D721Med (cell line): ENCODE measurements around the gene IFI16.

Experiments
- DNase-seq: peaks from one replicate; pipeline ENCODE4 v3.0.0; 2011; ENCODE audit warnings: low spot score; ENCODE audit not compliant: insufficient read length
- FAIRE-seq: peaks from 2 replicates; lab custom pipeline; 2011; peaks lifted over from hg19 to GRCh38; lab: Jason Lieb, UNC
- CTCF ChIP-seq: IDR thresholded peaks from 2 replicates; pipeline ENCODE4 v1.5.1; 2012; ENCODE audit warnings: mild to moderate bottlenecking, control low read depth; ENCODE audit not compliant: insufficient read depth; ENCODE audit errors: missing control alignments

IFI16 gene

GRCh38 chr1:159076438-159077119 is 66.9 kb downstream of the IFI16 start, which contains the start of gene AIM2:
AIM2 (minus strand) TSS chr1:159076766; CDS start chr1:159073499, 3,267 bp downstream.
- FAIRE-seq (no peak), DNase-seq (no peak)
- no peak for TF ChIP-seq CTCF

DNA sequence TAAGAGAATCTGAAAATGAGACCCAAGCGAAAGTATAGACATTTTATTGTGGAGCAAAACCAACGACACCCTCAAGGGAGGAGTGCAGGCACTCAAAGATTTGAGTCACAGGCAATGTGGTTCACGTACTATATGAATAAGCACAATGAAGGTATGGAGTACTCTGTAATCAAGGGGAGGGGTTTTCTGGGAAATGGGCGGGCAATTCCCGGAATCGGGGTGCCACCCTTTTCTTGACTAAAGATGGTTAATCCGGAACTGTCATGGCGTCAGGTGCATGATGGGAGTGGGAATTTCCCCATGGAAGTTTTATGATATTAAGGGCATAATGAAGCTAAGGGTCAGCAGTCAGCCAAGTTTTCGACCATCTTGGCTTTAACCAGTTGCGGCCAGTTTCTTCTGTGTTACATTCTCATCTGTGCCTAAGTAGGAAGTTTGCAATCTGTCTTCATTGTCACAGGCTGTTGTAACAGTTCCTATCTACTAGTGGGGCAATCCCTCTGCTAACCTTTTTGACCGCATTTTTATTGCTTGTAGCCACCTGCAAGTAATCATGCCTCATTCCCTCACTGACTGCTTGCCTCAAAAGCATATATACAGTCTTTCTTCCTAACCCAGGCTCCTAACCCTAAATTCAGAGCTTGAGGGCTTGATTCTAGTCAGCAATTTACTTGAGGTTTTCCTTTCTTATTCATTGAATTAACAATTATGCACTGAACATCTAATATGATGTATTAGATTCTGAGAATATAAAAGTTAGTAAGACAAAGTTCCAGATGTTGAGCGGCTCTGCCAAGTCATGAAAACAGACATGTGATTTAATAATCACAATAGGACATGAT is 67.6 kb downstream of the IFI16 start:
- DNase-seq, result no peak

GRCh38 chr1:159079525-159079924 is 69.8 kb downstream of the IFI16 start:
- no peak for DNase-seq
- no peak for TF ChIP-seq CTCF
- FAIRE-seq, result no peak

More for the DNA sequence above, 67.6 kb downstream of the IFI16 start:
- FAIRE-seq, result no peak
- TF ChIP-seq CTCF, result no peak

DNA sequence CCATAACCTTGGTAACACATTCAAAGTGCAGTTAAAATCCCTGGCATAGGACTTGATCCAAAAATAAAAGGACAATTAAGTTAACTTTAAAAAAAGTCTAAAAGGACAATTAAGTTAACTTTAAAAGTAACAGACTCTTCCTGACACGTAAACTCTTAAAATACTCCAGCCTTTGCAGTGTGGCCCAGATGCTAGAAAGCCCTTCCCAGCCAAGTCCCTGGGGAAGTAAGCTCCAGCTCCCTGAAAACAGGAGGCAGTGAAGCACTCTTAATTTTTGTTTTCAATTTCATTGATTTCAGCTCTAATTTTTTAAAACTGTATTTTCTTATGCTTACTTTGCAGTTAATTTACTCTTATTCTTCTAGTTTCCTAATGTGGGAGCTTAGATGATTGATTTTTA is 71.9 kb downstream of the IFI16 start:
- TF ChIP-seq CTCF, result no peak
- no peak for DNase-seq
- FAIRE-seq, result no peak

DNA sequence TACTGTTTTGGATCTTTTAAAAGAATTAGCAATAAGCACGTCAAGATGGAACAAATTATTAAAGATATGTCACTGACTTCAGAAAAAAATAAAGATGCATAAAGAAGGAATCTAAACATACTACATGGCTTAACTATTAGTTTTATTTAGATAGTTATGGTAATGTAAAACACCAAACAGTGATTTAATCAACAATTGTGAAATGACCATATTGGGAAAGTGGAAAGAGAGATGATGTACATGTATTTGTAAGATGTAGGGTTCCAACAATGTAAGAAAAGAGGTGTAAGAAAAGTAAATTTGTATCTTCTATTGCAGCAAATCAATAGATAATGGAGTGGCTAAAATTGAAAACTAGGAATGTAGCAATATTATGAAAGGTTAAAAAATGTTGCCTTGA is 73.3 kb downstream of the IFI16 start:
- TF ChIP-seq CTCF, result no peak
- DNase-seq (no peak), FAIRE-seq (no peak)

DNA sequence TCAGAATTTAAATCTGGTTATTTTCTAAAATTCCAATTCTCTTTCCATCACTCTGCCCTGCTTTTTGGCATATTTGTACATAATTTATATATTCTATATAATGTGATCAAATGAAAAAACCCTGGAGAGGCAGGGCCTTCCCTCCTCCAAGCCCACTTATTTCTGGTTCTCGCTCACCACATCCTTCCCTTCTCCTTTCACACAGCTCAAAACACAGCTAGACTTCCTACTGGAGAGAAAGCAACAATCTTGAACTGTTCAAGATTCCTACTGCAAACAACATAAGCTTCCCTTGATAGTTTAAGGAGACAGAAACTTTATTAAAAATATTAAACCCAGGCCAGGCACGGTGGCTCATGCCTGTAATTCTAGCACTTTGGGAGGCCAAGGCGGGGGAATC is 74.4 kb downstream of the IFI16 start:
- TF ChIP-seq CTCF, result no peak
- no peak for FAIRE-seq
- DNase-seq, result no peak
